Coronary artery (tissue), 2 donors: ENCODE results near the gene ICE1.

ENCODE experiments used
- DNase-seq: peaks from one replicate; pipeline ENCODE4 v3.0.0-alpha.2; 2017; ENCODE audit warnings: low spot score
- H3K27ac ChIP-seq, 2 donors: fragments of 200-600 bp; sonication (generic); one replicate each; pipeline ENCODE4 v1.5.1; 2016 to 2019
- H3K4me3 ChIP-seq: fragments of 200-600 bp; sonication (generic); 2 replicates; pipeline ENCODE4 v1.5.1; 2016; ENCODE audit warnings: mild to moderate bottlenecking, moderate library complexity
- CTCF ChIP-seq: fragments of 200-600 bp; sonication (generic); IDR thresholded peaks from one replicate; pipeline ENCODE4 v1.5.1; 2019; ENCODE audit warnings: antibody characterized with exemption

The ICE1 gene

GRCh38 chr5:5421961-5422818 lies at the start of gene ICE1:
ICE1 (plus strand) TSS chr5:5422677; CDS start chr5:5422916, 239 bp downstream.
- H3K4me3 ChIP-seq = peak within 1 kb of the TSS; percentile 79
- TF ChIP-seq CTCF = no peak
- DNase-seq = peak; percentile 99
- peak within 1 kb of the TSS; percentile 92 to 96 for H3K27ac ChIP-seq

- no peak for TF ChIP-seq CTCF
- no peak for DNase-seq
- Histone ChIP-seq H3K27ac (peak overlapping the region in 1 of 2 donors; percentile 37), H3K4me3 (no peak overlapping the region)
These were observed 49.5 kb upstream of the ICE1 start for GRCh38 chr5:5372930-5373329.

GRCh38 chr5:5373351-5373989 lies 49.0 kb upstream of the ICE1 start:
- no peak for DNase-seq
- no peak overlapping the region for H3K4me3 ChIP-seq
- TF ChIP-seq CTCF = no peak
- peak overlapping the region in 1 of 2 donors; percentile 41 for H3K27ac ChIP-seq

- Histone ChIP-seq H3K27ac (peak overlapping the region in 1 of 2 donors; percentile 41), H3K4me3 (no peak overlapping the region)
- no peak for TF ChIP-seq CTCF
- DNase-seq = no peak
These were observed 48.3 kb upstream of the ICE1 start for GRCh38 chr5:5374009-5374715.

GRCh38 chr5:5377780-5378179 lies 44.7 kb upstream of the ICE1 start:
- Histone ChIP-seq H3K4me3 (no peak overlapping the region), H3K27ac (no peak overlapping the region)
- TF ChIP-seq CTCF = no peak
- DNase-seq = no peak

GRCh38 chr5:5378531-5378930 lies 43.9 kb upstream of the ICE1 start:
- no peak overlapping the region for H3K27ac ChIP-seq

More at GRCh38 chr5:5378531-5378930, 43.9 kb upstream of the ICE1 start:
- DNase-seq = no peak
- H3K4me3 ChIP-seq = no peak overlapping the region
- no peak for TF ChIP-seq CTCF
